Measurements from ENCODE around the gene MCIDAS. TPM values are rescaled to one million over a fixed set of nuclear protein-coding genes. Genes with fewer than 3 reads are reported as not detected.

The MCIDAS gene
- total and polyA plus RNA-seq, 10 donors, result not detected

GRCh38 chr5:55232985-55233928 lies 6.1 kb upstream of the MCIDAS start, which contains the start of gene CCNO:
Gene CCNO, minus strand, starts transcription at chr5:55233608. Its CDS starts 85 bp downstream, at chr5:55233523.
- intact Hi-C loops (cut with DNase I; ENCODE audit: low total_unique reads), result no loop called here
- DNase-seq, result peak; percentile 86
- Histone ChIP-seq H3K27ac (no peak within 1 kb of the TSS), H3K36me3 (no peaks in the 10 kb centered on the region), H3K27me3 (replicated peaks in 1 of 7) (peaks cover 36 to 100% (median 82%) of the 10 kb centered on the region in 7 donors), H3K9me3 (no peaks in the 10 kb centered on the region), H3K4me3 (peak within 1 kb of the TSS; percentile 42 to 83 (median 59)), H3K4me1 (peaks cover 32 to 42% (median 38%) of the 10 kb centered on the region in 6 donors)
- TF ChIP-seq POLR2AphosphoS5 (IDR thresholded peaks at IDR 0.05) (peak in 2 of 3 donors; percentile 53 to 56), CTCF (IDR thresholded peaks at IDR 0.05 in 8 of 11, conservative IDR thresholded peaks at IDR 0.05 in 3 of 11) (no peak)
- WGBS, 5 donors, result 0 to 1% (median 1%) methylated on average over 20 to 106 of the region's 106 CpGs

- intact Hi-C loops (cut with DNase I; ENCODE audit: low total_unique reads), result no loop called here
- no peak overlapping the region for H3K27ac ChIP-seq
Observed at GRCh38 chr5:55232271-55232984, 5.3 kb upstream of the MCIDAS start.

GRCh38 chr5:55231919-55232270 lies 4.8 kb upstream of the MCIDAS start:
- H3K36me3 ChIP-seq, result no peaks in the 10 kb centered on the region
- H3K9me3 ChIP-seq, result no peaks in the 10 kb centered on the region
- intact Hi-C loops (cut with DNase I; ENCODE audit: low total_unique reads), result no loop called here
- peaks cover 42 to 100% (median 95%) of the 10 kb centered on the region in 7 donors for H3K27me3 ChIP-seq (replicated peaks in 1 of 7)
- 2 to 7% (median 5%) methylated on average over 11 of the region's 11 CpGs for WGBS, 5 donors
- peak overlapping the region in 7 of 8 donors; percentile 15 to 83 (median 63) for H3K4me3 ChIP-seq
- H3K27ac ChIP-seq, result no peak overlapping the region
- no peak for DNase-seq
- H3K4me1 ChIP-seq, result peaks cover 40 to 54% (median 49%) of the 10 kb centered on the region in 6 donors
- no peak for TF ChIP-seq CTCF (IDR thresholded peaks at IDR 0.05 in 8 of 11, conservative IDR thresholded peaks at IDR 0.05 in 3 of 11)
- no peak for TF ChIP-seq POLR2AphosphoS5 (IDR thresholded peaks at IDR 0.05)
- TF ChIP-seq POLR2A (IDR thresholded peaks at IDR 0.05), result no peak

More at GRCh38 chr5:55232271-55232984, 5.3 kb upstream of the MCIDAS start:
- TF ChIP-seq POLR2AphosphoS5 (IDR thresholded peaks at IDR 0.05) (peak; percentile 15 to 50 (median 31)), CTCF (IDR thresholded peaks at IDR 0.05 in 8 of 11, conservative IDR thresholded peaks at IDR 0.05 in 3 of 11) (no peak)
- 2 to 3% (median 3%) methylated on average over 45 of the region's 45 CpGs for WGBS, 5 donors
- H3K4me3 ChIP-seq, result peak overlapping the region; percentile 42 to 83 (median 59)
- peak; percentile 73 for DNase-seq
- H3K27me3 ChIP-seq (replicated peaks in 1 of 7), result peaks cover 41 to 100% (median 90%) of the 10 kb centered on the region in 7 donors
- H3K4me1 ChIP-seq, result peaks cover 34 to 49% (median 44%) of the 10 kb centered on the region in 6 donors
- no peaks in the 10 kb centered on the region for H3K36me3 ChIP-seq
- H3K9me3 ChIP-seq, result no peaks in the 10 kb centered on the region
